Mucosa of descending colon (tissue), 3 donors: Measurements from ENCODE around the gene STAT5A. TPM values are rescaled to one million over a fixed set of nuclear protein-coding genes. Genes with fewer than 3 reads are reported as not detected.
"Not testable (repeated sequence)": the region's sequence is repeated elsewhere in the genome, so short reads cannot be mapped to it uniquely, and the experiment has no call there.

Experiments
- ATAC-seq: fragments of 200-7000 bp; cut with Tn5 transposase; one replicate; pipeline ENCODE4 v1.9.1; 2020; ENCODE audit warnings: mild to moderate bottlenecking, moderate library complexity
- DNase-seq, 3 donors: peaks; one replicate each; pipeline ENCODE4 v3.0.0-alpha.2; 2020
- H3K36me3 ChIP-seq: fragments of 200-600 bp; one replicate; pipeline ENCODE4 v1.8.0; 2021; ENCODE audit warnings: low read depth, mild to moderate bottlenecking
- H3K4me1 ChIP-seq: fragments of 200-600 bp; one replicate; pipeline ENCODE4 v1.8.0; 2021; ENCODE audit warnings: low read depth, mild to moderate bottlenecking
- H3K4me3 ChIP-seq: fragments of 200-600 bp; one replicate; pipeline ENCODE4 v1.8.0; 2021; ENCODE audit warnings: mild to moderate bottlenecking
- H3K9me3 ChIP-seq: fragments of 200-600 bp; one replicate; pipeline ENCODE4 v1.8.0; 2021; ENCODE audit warnings: mild to moderate bottlenecking
- CTCF ChIP-seq: fragments of 200-600 bp; IDR thresholded peaks from one replicate; pipeline ENCODE4 v1.8.0; 2022; ENCODE audit warnings: antibody characterized with exemption, mild to moderate bottlenecking
- intact Hi-C, 2 donors: fragments of 100-400 bp; cut with DNase I in 1 of 2; cut with micrococcal nuclease in 1 of 2; formaldehyde crosslinking; loops; one replicate each; pipeline versions ENCODE4 v1.11.0 to v1.11.1; 2022; cut with DNase I, micrococcal nuclease
- long read RNA-seq, 2 donors: library from polyadenylated mRNA; unstranded; transcript quantifications; one replicate each; pipeline ENCODE4 v2.0.0, GENCODE V29; 2019 to 2021
- total RNA-seq, 3 donors: library from RNA; stranded (reverse); fragmentation: NEBNext Ultra II Directional in 2 of 3; extraction: Animal tissue kit (Norgen Biotek cat#: 25700) in 2 of 3; gene quantifications; one replicate each; pipeline versions ENCODE4 v1.2.1 to v1.2.4, GENCODE V29; 2021 to 2023
- donor health status: DM: no; HTN: no; CAD: no; lungs with moderate emphysema.
- donor health status: DM: no; HTN: no; CAD: no.
- donor health status: DM: no; HTN: yes; CAD: no.

Gene STAT5A
- 10 to 100 TPM; 26.4 to 53.7 (median 29.7) TPM for total RNA-seq
- long read RNA-seq, donor 1, transcript STAT5A-211 (19 exons, 3,318 nt), result major isoform, 47 of 93 reads
- long read RNA-seq, donor 1, partial matches to known transcripts, result 23 of 93 reads
- long read RNA-seq, donor 1, other reads (novel, unspliced or antisense), result 17 of 93 reads
- long read RNA-seq, donor 2, transcript STAT5A-211 (19 exons, 3,318 nt), result major isoform, 5 of 9 reads
- long read RNA-seq, donor 2, partial matches to known transcripts, result 3 of 9 reads
- long read RNA-seq, donor 2, other reads (novel, unspliced or antisense), result 1 of 9 reads

GRCh38 chr17:42287977-42288802 is at the start of gene STAT5A:
Gene STAT5A (plus strand): TSS chr17:42288498. CDS start chr17:42289412, 914 bp downstream.
- Histone ChIP-seq H3K4me1 (peaks cover 9% of the 10 kb centered on the region), H3K9me3 (no peaks in the 10 kb centered on the region), H3K36me3 (no peaks in the 10 kb centered on the region), H3K4me3 (peak within 1 kb of the TSS; percentile 31)
- intact Hi-C loops, result no loop called here
- no peak for TF ChIP-seq CTCF
- ATAC-seq, result peak; percentile 91
- peak; percentile 89 to 95 (median 91) for DNase-seq

GRCh38 chr17:42239576-42239975 is 48.7 kb upstream of the STAT5A start:
- H3K9me3 ChIP-seq, ATAC-seq, intact Hi-C loops, DNase-seq, H3K4me3 ChIP-seq, H3K4me1 ChIP-seq, H3K36me3 ChIP-seq: not testable (repeated sequence)

GRCh38 chr17:42240201-42240600 is 48.1 kb upstream of the STAT5A start:
- Histone ChIP-seq H3K36me3 (no peaks in the 10 kb centered on the region), H3K4me1 (no peaks in the 10 kb centered on the region), H3K4me3 (no peak overlapping the region), H3K9me3 (no peaks in the 10 kb centered on the region)
- intact Hi-C loops, result no loop called here
- DNase-seq, result no peak
- TF ChIP-seq CTCF, result no peak
- ATAC-seq, result no peak

GRCh38 chr17:42240863-42241262 is 47.4 kb upstream of the STAT5A start:
- DNase-seq, H3K4me1 ChIP-seq, H3K4me3 ChIP-seq, ATAC-seq, H3K9me3 ChIP-seq, intact Hi-C loops, H3K36me3 ChIP-seq: not testable (repeated sequence)

DNA sequence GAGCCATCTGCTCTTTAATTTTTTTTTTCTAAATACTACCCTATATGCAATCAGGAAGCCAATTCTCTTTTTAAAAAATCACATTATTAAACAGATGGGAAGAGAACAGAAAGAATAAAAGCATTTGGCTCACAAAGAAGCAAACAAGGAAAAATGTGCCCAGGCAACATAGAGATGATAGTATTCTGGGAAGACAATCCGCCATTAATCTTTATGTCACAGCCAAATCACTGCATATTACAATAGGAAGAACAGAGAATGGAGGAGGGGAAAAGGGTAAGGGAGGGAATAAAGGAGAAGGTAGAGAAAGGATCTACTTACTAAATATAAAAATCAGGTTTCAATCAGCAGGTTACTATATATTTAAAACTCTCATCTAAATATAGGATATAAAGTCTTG is 46.4 kb upstream of the STAT5A start:
- no peak for TF ChIP-seq CTCF
- intact Hi-C loops, result no loop called here
- Histone ChIP-seq H3K4me3 (no peak overlapping the region), H3K9me3 (no peaks in the 10 kb centered on the region), H3K4me1 (no peaks in the 10 kb centered on the region), H3K36me3 (no peaks in the 10 kb centered on the region)
- DNase-seq, result no peak
- no peak for ATAC-seq

DNA sequence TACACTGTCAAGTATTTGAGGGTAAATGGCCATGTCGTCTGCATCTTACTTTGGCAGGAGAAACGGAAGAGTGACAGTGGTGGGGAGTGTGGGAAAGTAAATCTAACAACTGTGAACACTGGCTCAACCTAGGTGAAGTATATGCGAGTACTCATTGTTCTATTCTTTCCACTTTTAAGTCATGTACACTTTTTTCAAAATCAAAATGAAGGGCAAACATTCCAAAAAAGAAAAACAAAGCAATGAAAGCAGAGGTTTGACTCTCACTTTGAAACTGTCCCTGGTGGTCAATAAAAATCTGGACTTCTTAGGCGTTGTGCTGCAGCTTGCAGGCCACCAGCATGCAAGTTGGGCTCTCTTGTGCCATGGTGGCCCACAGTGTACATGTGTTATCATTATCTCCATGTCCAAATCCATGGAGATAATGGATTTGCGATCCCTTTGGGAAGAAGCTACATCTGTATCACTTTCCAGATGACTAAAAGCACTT is 44.8 kb upstream of the STAT5A start:
- ATAC-seq, result no peak
- no peak for TF ChIP-seq CTCF
- Histone ChIP-seq H3K36me3 (no peaks in the 10 kb centered on the region), H3K9me3 (no peaks in the 10 kb centered on the region), H3K4me3 (no peak overlapping the region), H3K4me1 (no peaks in the 10 kb centered on the region)
- DNase-seq, result no peak
- intact Hi-C loops, result no loop called here

GRCh38 chr17:42244116-42244515 is 44.2 kb upstream of the STAT5A start:
- intact Hi-C loops, DNase-seq, H3K4me1 ChIP-seq, H3K36me3 ChIP-seq, H3K4me3 ChIP-seq, ATAC-seq, H3K9me3 ChIP-seq: not testable (repeated sequence)

DNA sequence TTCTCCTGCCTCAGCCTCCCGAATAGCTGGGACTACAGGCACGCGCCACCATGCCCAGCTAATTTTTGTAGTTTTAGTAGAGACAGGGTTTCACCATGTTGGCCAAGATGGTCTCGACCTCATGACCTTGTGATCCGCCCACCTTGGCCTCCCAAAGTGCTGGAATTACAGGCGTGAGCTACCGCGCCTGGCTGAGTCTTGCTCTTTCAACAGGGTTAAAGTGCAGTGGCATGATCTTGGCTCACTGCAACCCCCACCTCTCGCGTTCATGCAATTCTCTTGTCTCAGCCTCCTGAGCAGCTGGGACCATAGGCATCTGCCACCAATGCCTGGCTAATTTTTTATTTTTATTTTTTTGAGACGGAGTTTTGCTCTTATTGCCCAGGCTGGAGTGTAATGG is 43.1 kb upstream of the STAT5A start:
- H3K4me1 ChIP-seq, H3K36me3 ChIP-seq, DNase-seq, H3K4me3 ChIP-seq, ATAC-seq, intact Hi-C loops, H3K9me3 ChIP-seq: not testable (repeated sequence)
